H1 (cell line): Measurements from ENCODE around the gene JDP2. TPM values are rescaled to one million over a fixed set of nuclear protein-coding genes. Genes with fewer than 3 reads are reported as not detected.

Experiments used
- CTCF ChIA-PET: fragments of 300-600 bp; sonication (Branson Sonifier 250); formaldehyde crosslinking; loops from one replicate; lab custom pipeline; 2021; ENCODE audit not compliant: partially characterized antibody; lab: Charles Lee
- POLR2A ChIA-PET: fragments of 300-600 bp; sonication (Branson Sonifier 250); formaldehyde crosslinking; loops from one replicate; lab custom pipeline; 2021; ENCODE audit warnings: inconsistent platforms; ENCODE audit not compliant: partially characterized antibody; lab: Charles Lee
- DNase-seq, 2 experiments: peaks; one replicate each; pipeline versions ENCODE4 v3.0.0 to v3.0.0-alpha.2; 2010 to 2022; ENCODE audit warnings: low spot score in 2 of 2, low read depth in 1 of 2, mixed read lengths in 1 of 2
- FAIRE-seq: peaks from 2 replicates; lab custom pipeline; 2011; peaks lifted over from hg19 to GRCh38; lab: Jason Lieb, UNC
- H2AFZ ChIP-seq: 2 replicates; pipeline ENCODE4 v1.8.1; 2012; ENCODE audit warnings: low read length, inconsistent platforms
- H2AK5ac ChIP-seq: 2 replicates; pipeline ENCODE4 v1.6.1; 2013; ENCODE audit warnings: low read depth, low read length
- H2BK120ac ChIP-seq: replicated peaks from 2 replicates; pipeline ENCODE3; 2013; ENCODE audit warnings: low read depth, low read length, inconsistent platforms
- H2BK12ac ChIP-seq: 2 replicates; pipeline ENCODE4 v1.6.1; 2013; ENCODE audit warnings: low read depth, low read length
- H2BK15ac ChIP-seq: 2 replicates; pipeline ENCODE4 v1.6.1; 2013; ENCODE audit warnings: low read length
- H2BK20ac ChIP-seq: 2 replicates; pipeline ENCODE4 v1.6.1; 2013; ENCODE audit warnings: low read length
- H2BK5ac ChIP-seq: 2 replicates; pipeline ENCODE4 v1.6.1; 2013; ENCODE audit warnings: low read depth, low read length
- H3K14ac ChIP-seq: 2 replicates; pipeline ENCODE4 v1.6.1; 2013; ENCODE audit warnings: inconsistent platforms; ENCODE audit not compliant: insufficient read length
- H3K18ac ChIP-seq: 2 replicates; pipeline ENCODE4 v1.6.1; 2013; ENCODE audit warnings: low read length; ENCODE audit errors: extremely low read depth
- H3K23ac ChIP-seq: 2 replicates; pipeline ENCODE4 v1.6.1; 2013; ENCODE audit warnings: inconsistent platforms; ENCODE audit not compliant: insufficient read length
- H3K23me2 ChIP-seq: 2 replicates; pipeline ENCODE4 v1.6.1; 2013; ENCODE audit warnings: low read depth, low read length
- H3K27ac ChIP-seq: 2 replicates; pipeline ENCODE4 v1.6.1; 2011; ENCODE audit warnings: low read depth, low read length, inconsistent platforms
- H3K27me3 ChIP-seq, 4 experiments: replicated peaks in 1 of 4; 1 replicate in 1 of 4; 2 replicates in 3 of 4; pipeline versions ENCODE4 v1.6.1 to v1.8.1; 2011 to 2013; ENCODE audit warnings: low read length in 3 of 4, mild to moderate bottlenecking in 3 of 4, inconsistent platforms in 2 of 4, mixed read lengths in 2 of 4, moderate library complexity in 1 of 4; ENCODE audit not compliant: control insufficient read depth in 3 of 4, insufficient read depth in 3 of 4; ENCODE audit errors: extremely low read depth in 1 of 4
- H3K36me3 ChIP-seq, 4 experiments: 2 replicates each; pipeline versions ENCODE4 v1.6.1 to v1.8.1; 2011 to 2013; ENCODE audit warnings: mild to moderate bottlenecking in 4 of 4, low read length in 3 of 4, moderate library complexity in 2 of 4, control low read depth in 1 of 4, inconsistent platforms in 1 of 4; ENCODE audit not compliant: insufficient read depth in 4 of 4, control insufficient read depth in 2 of 4
- H3K4ac ChIP-seq: replicated peaks from 2 replicates; pipeline ENCODE3; 2013; ENCODE audit warnings: low read length, low read depth, mixed read lengths, inconsistent platforms; ENCODE audit not compliant: insufficient read length
- H3K4me1 ChIP-seq, 4 experiments: replicated peaks in 1 of 4; 1 replicate in 1 of 4; 2 replicates in 3 of 4; pipeline versions ENCODE4 v1.6.1 to v1.8.1; 2011 to 2013; ENCODE audit warnings: low read length in 3 of 4, inconsistent platforms in 2 of 4, mixed read lengths in 1 of 4; ENCODE audit not compliant: insufficient read depth in 4 of 4, control insufficient read depth in 3 of 4
- H3K4me2 ChIP-seq, 2 experiments: 2 replicates each; pipeline versions ENCODE4 v1.6.1 to v1.8.1; 2011 to 2013; ENCODE audit warnings: low read depth in 2 of 2, low read length in 2 of 2, control low read depth in 1 of 2, inconsistent platforms in 1 of 2, mild to moderate bottlenecking in 1 of 2; ENCODE audit not compliant: insufficient read depth in 1 of 2
- H3K4me3 ChIP-seq, 4 experiments: fragments of 200-600, 300-600 bp in 1 of 4; sonication (generic), shearing (Covaris generic), sonication (Bioruptor Twin) in 1 of 4; 2 replicates each; pipeline versions ENCODE4 v1.5.1 to v1.8.1; 2011 to 2016; ENCODE audit warnings: low read length in 4 of 4, low read depth in 3 of 4, control low read depth in 2 of 4, inconsistent platforms in 2 of 4, mild to moderate bottlenecking in 2 of 4, mixed read lengths in 1 of 4, moderate library complexity in 1 of 4; ENCODE audit not compliant: insufficient read depth in 2 of 4; ENCODE audit errors: extremely low read depth in 1 of 4
- H3K56ac ChIP-seq: replicated peaks from 2 replicates; pipeline ENCODE3; 2013; ENCODE audit warnings: low read depth, mild to moderate bottlenecking, mixed read lengths, low read length, inconsistent platforms; ENCODE audit not compliant: insufficient read length
- H3K79me1 ChIP-seq: 2 replicates; pipeline ENCODE4 v1.6.1; 2013; ENCODE audit warnings: low read depth, low read length, control low read depth
- H3K79me2 ChIP-seq, 2 experiments: 2 replicates each; pipeline versions ENCODE4 v1.6.1 to v1.8.1; 2012 to 2013; ENCODE audit warnings: low read length in 2 of 2, mild to moderate bottlenecking in 2 of 2, inconsistent platforms in 1 of 2; ENCODE audit not compliant: insufficient read depth in 2 of 2, control insufficient read depth in 1 of 2
- H3K9ac ChIP-seq, 4 experiments: replicated peaks in 1 of 4; 1 replicate in 1 of 4; 2 replicates in 3 of 4; pipeline versions ENCODE4 v1.6.1 to v1.8.1; 2011 to 2013; ENCODE audit warnings: low read depth in 3 of 4, low read length in 3 of 4, control low read depth in 2 of 4, mild to moderate bottlenecking in 2 of 4, moderate library complexity in 2 of 4, inconsistent platforms in 1 of 4; ENCODE audit errors: extremely low read depth in 1 of 4
- H3K9me3 ChIP-seq, 2 experiments: 2 replicates each; pipeline versions ENCODE4 v1.6.1 to v1.8.1; 2012 to 2013; ENCODE audit warnings: mild to moderate bottlenecking in 2 of 2, moderate library complexity in 2 of 2, control low read depth in 1 of 2, inconsistent platforms in 1 of 2, low read depth in 1 of 2, low read length in 1 of 2, mixed read lengths in 1 of 2; ENCODE audit not compliant: insufficient read depth in 2 of 2
- H4K20me1 ChIP-seq, 2 experiments: replicated peaks in 1 of 2; 2 replicates each; pipeline versions ENCODE3 to v1.8.1; 2011 to 2013; ENCODE audit warnings: inconsistent platforms in 2 of 2, low read length in 2 of 2, mild to moderate bottlenecking in 1 of 2; ENCODE audit not compliant: insufficient read depth in 2 of 2, control insufficient read depth in 1 of 2
- H4K5ac ChIP-seq: 2 replicates; pipeline ENCODE4 v1.6.1; 2013; ENCODE audit warnings: low read length, low read depth, mixed read lengths, inconsistent platforms; ENCODE audit not compliant: insufficient read length
- H4K8ac ChIP-seq: 2 replicates; pipeline ENCODE4 v1.8.0; 2013; ENCODE audit warnings: mild to moderate bottlenecking, moderate library complexity, low read length, inconsistent platforms; ENCODE audit not compliant: insufficient read depth; ENCODE audit errors: extremely low read depth
- H4K91ac ChIP-seq: replicated peaks from 2 replicates; pipeline ENCODE3; 2013; ENCODE audit warnings: low read length, mixed read lengths, inconsistent platforms; ENCODE audit not compliant: insufficient read length
- ASH2L ChIP-seq: fragments of 200-600, 300-600 bp; sonication (generic); IDR thresholded peaks from one replicate; pipeline ENCODE4 v1.7.1; 2017; ENCODE audit warnings: low read length
- CBX8 ChIP-seq: fragments of 300-800, 300-1000 bp; sonication (generic); IDR thresholded peaks from 2 replicates; pipeline ENCODE4 v1.7.1; 2016; ENCODE audit warnings: low read depth, low read length, borderline replicate concordance
- FOSL1 ChIP-seq: IDR thresholded peaks from 2 replicates; pipeline ENCODE4 v1.6.1; 2011; ENCODE audit warnings: mild to moderate bottlenecking, low read depth, low read length, moderate library complexity; ENCODE audit not compliant: insufficient read depth
- RNF2 ChIP-seq: fragments of 200-900, 300-1000 bp; sonication (generic); IDR thresholded peaks from 2 replicates; pipeline ENCODE4 v1.7.1; 2016; ENCODE audit warnings: borderline replicate concordance, low read depth, mild to moderate bottlenecking, antibody characterized with exemption, low read length; ENCODE audit not compliant: poor library complexity, severe bottlenecking; ENCODE audit errors: missing control alignments
- SIN3A ChIP-seq, 2 experiments: IDR thresholded peaks in 1 of 2; conservative IDR thresholded peaks in 1 of 2; 2 replicates each; pipeline ENCODE4 v1.6.1; 2011 to 2012; ENCODE audit warnings: low read length in 2 of 2, improper control_type of control experiment in 1 of 2, low read depth in 1 of 2, mild to moderate bottlenecking in 1 of 2
- WGBS, 2 experiments: shearing (Covaris generic) in 1 of 2; methylation state at CpG; one replicate each; pipeline versions ENCODE4 v1.1.6 to v1.1.7; 2013 to 2015; ENCODE audit warnings: low lambda C conversion rate in 2 of 2, mixed read lengths in 2 of 2, inconsistent platforms in 1 of 2, low coverage in 1 of 2, missing lambda C conversion rate in 1 of 2; ENCODE audit not compliant: insufficient replicate concordance in 2 of 2, insufficient coverage in 1 of 2, insufficient read length in 1 of 2; ENCODE audit errors: extremely low coverage in 1 of 2, missing lambda C conversion rate in 1 of 2; 5-methylcytosine and 5-hydroxymethylcytosine counted together
- polyA plus RNA-seq, 7 experiments: library from polyadenylated mRNA; depleted of rRNA in 3 of 7; stranded (reverse) in 5 of 7; unstranded in 2 of 7; fragments of >200 nt in 5 of 7; fragments of 200-250 nt in 2 of 7; gene quantifications; 1 replicate in 5 of 7; 2 replicates in 1 of 7; 4 replicates in 1 of 7; pipeline versions ENCODE4 v1.2.1 to v1.2.3, GENCODE V29; 2011 to 2013; ENCODE audit warnings: missing spikeins in 2 of 7, mixed read lengths in 2 of 7
- total RNA-seq: library from RNA; stranded (reverse); fragmentation: NEBNext Ultra II Directional; extraction: Animal tissue kit (Norgen Biotek cat#: 25700); gene quantifications from 2 replicates; pipeline ENCODE4 v1.2.1, GENCODE V29; 2021
- TF ChIP-seq, protein P1 (sequence below), 3 experiments: IDR thresholded peaks; 1 replicate in 2 of 3; 2 replicates in 1 of 3; pipeline versions ENCODE4 v1.5.1 to v1.6.1; 2011; ENCODE audit warnings: low read length in 3 of 3, mild to moderate bottlenecking in 3 of 3, inconsistent platforms in 2 of 3, low read depth in 1 of 3, moderate library complexity in 1 of 3; ENCODE audit not compliant: insufficient read depth in 1 of 3; ENCODE audit errors: control extremely low read depth in 1 of 3

Gene JDP2
- total and polyA plus RNA-seq, 2 of the 8 experiments (the other 6 are each of a cell fraction or from before 2014, with no cell fraction given), result 8.9 to 27.2 TPM

DNA sequence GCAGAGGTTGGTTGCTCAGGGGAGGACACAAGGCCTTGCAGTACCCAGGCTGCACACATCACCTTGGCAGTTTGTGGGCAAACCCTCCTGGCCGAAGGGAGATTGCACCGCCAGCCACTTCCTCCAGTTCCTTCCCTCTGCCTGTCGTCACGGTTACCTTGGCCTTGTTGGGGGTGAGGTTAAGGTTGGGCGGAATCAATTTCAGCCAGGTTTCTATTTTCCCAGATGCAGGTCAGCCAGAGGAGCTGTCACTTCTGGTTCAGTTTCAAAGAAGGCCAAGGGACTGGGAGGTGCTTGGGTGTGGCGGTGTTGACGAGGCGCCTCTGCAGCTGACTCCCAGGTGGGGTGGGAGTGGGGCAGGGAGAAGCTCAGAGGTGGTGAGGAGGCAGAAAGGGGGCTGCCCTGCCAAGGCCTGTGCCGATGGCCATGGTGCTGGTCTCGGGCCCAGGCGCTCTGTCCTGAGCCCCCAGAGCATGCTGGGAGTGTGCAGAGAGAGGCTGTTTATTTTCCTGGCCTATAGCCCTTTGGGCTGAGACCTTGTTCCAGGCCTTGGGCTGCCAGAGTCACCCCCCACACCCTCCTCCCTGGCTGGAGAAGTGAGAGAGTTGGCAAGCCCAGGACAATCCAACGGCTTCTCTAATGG lies 31.4 kb downstream of the JDP2 start:
- no peaks in the 10 kb centered on the region for H3K9me3 ChIP-seq
- FAIRE-seq (no peak), DNase-seq (no peak)
- no peak overlapping the region for H3K9ac ChIP-seq
- H2BK20ac ChIP-seq, result no peak overlapping the region
- no peak overlapping the region; the same call in 1 of the 2 replicates for H4K8ac ChIP-seq
- H3K4me1 ChIP-seq, result peaks cover 6 to 21% (median 16%) of the 10 kb centered on the region in 4 experiments; a peak in 6 of 7 replicates
- H2BK120ac ChIP-seq, result no peak overlapping the region
- H3K79me1 ChIP-seq, result peaks cover 5% of the 10 kb centered on the region; the same call in 1 of the 2 replicates
- no peak overlapping the region for H3K18ac ChIP-seq
- H3K79me2 ChIP-seq, result peaks cover 0 to 41% of the 10 kb centered on the region in 2 experiments; a peak in 2 of 4 replicates
- H3K27ac ChIP-seq, result peak overlapping the region; percentile 13; the same call in 1 of the 2 replicates
- no peaks in the 10 kb centered on the region for H3K27me3 ChIP-seq
- WGBS, 2 experiments, result 91% methylated on average over 12 of the region's 12 CpGs; no CpG with 5 or more reads in 1 of the 2 experiments
- peaks cover 0 to 17% (median 0%) of the 10 kb centered on the region in 4 experiments; a peak in 2 of 8 replicates for H3K36me3 ChIP-seq
- no peaks in the 10 kb centered on the region for H3K23me2 ChIP-seq
- H4K20me1 ChIP-seq, result no peaks in the 10 kb centered on the region
- CTCF ChIA-PET, result interaction anchor here (1.0 to 1.2 kb wide), 2 partner anchors 26 to 131 kb away, joined by 3 to 4 read pairs; no protein-coding TSS in a partner anchor
- H2BK5ac ChIP-seq, result no peak overlapping the region
- no peak overlapping the region for H3K14ac ChIP-seq
- H3K4me2 ChIP-seq, result no peak overlapping the region
- H3K56ac ChIP-seq, result no peak overlapping the region
- no peak overlapping the region for H3K23ac ChIP-seq
- H3K4me3 ChIP-seq, result no peak overlapping the region
- H2BK12ac ChIP-seq, result no peak overlapping the region
- no peak overlapping the region for H4K5ac ChIP-seq
- POLR2A ChIA-PET, result interaction anchor here (1.1 to 2.1 kb wide), 4 partner anchors 11 to 31 kb away, joined by 3 to 12 read pairs (median 3); partner anchors contain the start of gene JDP2
- no peak overlapping the region for H3K4ac ChIP-seq
- H4K91ac ChIP-seq, result no peak overlapping the region
- no peak overlapping the region for H2AFZ ChIP-seq
- H2AK5ac ChIP-seq, result no peak overlapping the region
- H2BK15ac ChIP-seq, result no peak overlapping the region; the same call in 1 of the 2 replicates
- no peak for TF ChIP-seq RNF2
- TF ChIP-seq FOSL1, result no peak
- no peak for TF ChIP-seq CBX8
- TF ChIP-seq, protein P1, sequence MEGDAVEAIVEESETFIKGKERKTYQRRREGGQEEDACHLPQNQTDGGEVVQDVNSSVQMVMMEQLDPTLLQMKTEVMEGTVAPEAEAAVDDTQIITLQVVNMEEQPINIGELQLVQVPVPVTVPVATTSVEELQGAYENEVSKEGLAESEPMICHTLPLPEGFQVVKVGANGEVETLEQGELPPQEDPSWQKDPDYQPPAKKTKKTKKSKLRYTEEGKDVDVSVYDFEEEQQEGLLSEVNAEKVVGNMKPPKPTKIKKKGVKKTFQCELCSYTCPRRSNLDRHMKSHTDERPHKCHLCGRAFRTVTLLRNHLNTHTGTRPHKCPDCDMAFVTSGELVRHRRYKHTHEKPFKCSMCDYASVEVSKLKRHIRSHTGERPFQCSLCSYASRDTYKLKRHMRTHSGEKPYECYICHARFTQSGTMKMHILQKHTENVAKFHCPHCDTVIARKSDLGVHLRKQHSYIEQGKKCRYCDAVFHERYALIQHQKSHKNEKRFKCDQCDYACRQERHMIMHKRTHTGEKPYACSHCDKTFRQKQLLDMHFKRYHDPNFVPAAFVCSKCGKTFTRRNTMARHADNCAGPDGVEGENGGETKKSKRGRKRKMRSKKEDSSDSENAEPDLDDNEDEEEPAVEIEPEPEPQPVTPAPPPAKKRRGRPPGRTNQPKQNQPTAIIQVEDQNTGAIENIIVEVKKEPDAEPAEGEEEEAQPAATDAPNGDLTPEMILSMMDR (IDR thresholded peaks at IDR 0.05; ENCODE audit: control extremely low read depth in 1 of 3, insufficient read depth in 1 of 3, low read depth in 1 of 3, low read length in 3 of 3), result no peak
- no peak for TF ChIP-seq SIN3A (conservative IDR thresholded peaks at IDR 0.05 in 1 of 2, IDR thresholded peaks at IDR 0.05 in 1 of 2; ENCODE audit: low read depth in 1 of 2, low read length in 2 of 2)
- no peak for TF ChIP-seq ASH2L
